HG03097 (cell line): Measurements from ENCODE around the gene UBE2E2.
A peak's percentile ranks its signal among the peaks of the same experiment; 100 is the strongest.
"Not testable (repeated sequence)": the region's sequence is repeated elsewhere in the genome, so short reads cannot be mapped to it uniquely, and the experiment has no call there.

Source experiments
- ATAC-seq: cut with Tn5 transposase; IDR thresholded peaks from one replicate; pipeline ENCODE4 v1.9.1; 2021; ENCODE audit not compliant: unreplicated experiment, low FRiP score

Gene UBE2E2

GRCh38 chr3:23202921-23203707 lies at the start of gene UBE2E2:
Gene UBE2E2 (plus strand): TSS chr3:23203327.
- ATAC-seq: peak; percentile 66

GRCh38 chr3:23153436-23153835 lies 49.7 kb upstream of the UBE2E2 start:
- no peak for ATAC-seq

GRCh38 chr3:23157331-23157730 lies 45.8 kb upstream of the UBE2E2 start:
- ATAC-seq: no peak

- ATAC-seq: no peak
These were observed 43.2 kb upstream of the UBE2E2 start for GRCh38 chr3:23159929-23160328.

- no peak for ATAC-seq
These were observed 41.8 kb upstream of the UBE2E2 start for GRCh38 chr3:23161308-23161707.

- ATAC-seq: peak; percentile 35
These were observed 41.1 kb upstream of the UBE2E2 start for GRCh38 chr3:23161896-23162570.

GRCh38 chr3:23162934-23163333 lies 40.2 kb upstream of the UBE2E2 start:
- ATAC-seq: peak; percentile 64

- no peak for ATAC-seq
These were observed 38.4 kb upstream of the UBE2E2 start for GRCh38 chr3:23164746-23165145.

- no peak for ATAC-seq
These were observed 37.6 kb upstream of the UBE2E2 start for GRCh38 chr3:23165571-23165970.

- no peak for ATAC-seq
These were observed 36.9 kb upstream of the UBE2E2 start for GRCh38 chr3:23166276-23166675.

GRCh38 chr3:23166845-23167244 lies 36.3 kb upstream of the UBE2E2 start:
- ATAC-seq: no peak

GRCh38 chr3:23169551-23169950 lies 33.6 kb upstream of the UBE2E2 start:
- ATAC-seq: no peak

GRCh38 chr3:23170291-23170690 lies 32.8 kb upstream of the UBE2E2 start:
- ATAC-seq: no peak

- no peak for ATAC-seq
These were observed 31.1 kb upstream of the UBE2E2 start for GRCh38 chr3:23172059-23172458.

- ATAC-seq: no peak
These were observed 28.6 kb upstream of the UBE2E2 start for GRCh38 chr3:23174426-23175039.

- ATAC-seq: no peak
These were observed 27.6 kb upstream of the UBE2E2 start for GRCh38 chr3:23175341-23176083.

GRCh38 chr3:23176839-23177238 lies 26.3 kb upstream of the UBE2E2 start:
- ATAC-seq: not testable (repeated sequence)

GRCh38 chr3:23182996-23183513 lies 20.1 kb upstream of the UBE2E2 start:
- no peak for ATAC-seq

- ATAC-seq: no peak
These were observed 19.4 kb upstream of the UBE2E2 start for GRCh38 chr3:23183731-23184130.

GRCh38 chr3:23185861-23186260 lies 17.3 kb upstream of the UBE2E2 start:
- ATAC-seq: no peak

GRCh38 chr3:23189187-23189586 lies 13.9 kb upstream of the UBE2E2 start:
- ATAC-seq: no peak
